Gastroesophageal sphincter (tissue), 4 donors: ENCODE results near the gene HIP1R. TPM values are rescaled to one million over a fixed set of nuclear protein-coding genes. Genes with fewer than 3 reads are reported as not detected.

Source experiments
- ATAC-seq: fragments of 150-250 bp; one replicate; pipeline ENCODE4 v1.9.1; 2016; ENCODE audit warnings: mild to moderate bottlenecking, moderate library complexity
- H3K27ac ChIP-seq, 4 donors: fragments of 200-600 bp; sonication (generic) in 3 of 4; 1 replicate in 3 of 4; 2 replicates in 1 of 4; pipeline ENCODE4 v1.5.1; 2016 to 2019
- H3K27me3 ChIP-seq: fragments of 200-600 bp; sonication (generic); one replicate; pipeline ENCODE4 v1.5.1; 2019
- H3K36me3 ChIP-seq, 2 donors: fragments of 200-600 bp; sonication (generic); one replicate each; pipeline ENCODE4 v1.5.1; 2019; ENCODE audit warnings: control low read depth in 1 of 2
- H3K4me1 ChIP-seq, 3 donors: fragments of 200-600 bp; sonication (generic); 1 replicate in 2 of 3; 2 replicates in 1 of 3; pipeline ENCODE4 v1.5.1; 2016 to 2019; ENCODE audit warnings: control low read depth in 2 of 3
- H3K4me3 ChIP-seq, 2 donors: fragments of 200-600 bp; sonication (generic); one replicate each; pipeline ENCODE4 v1.5.1; 2019; ENCODE audit warnings: mild to moderate bottlenecking in 1 of 2, moderate library complexity in 1 of 2
- H3K9me3 ChIP-seq, 3 donors: fragments of 200-600 bp; sonication (generic); one replicate each; pipeline ENCODE4 v1.5.1; 2017 to 2019; ENCODE audit warnings: control low read depth in 2 of 3
- EP300 ChIP-seq: sonication (generic); formaldehyde crosslinking; IDR thresholded peaks from one replicate; pipeline ENCODE4 v1.6.1; 2017; ENCODE audit warnings: antibody characterized with exemption, mild to moderate bottlenecking
- POLR2A ChIP-seq, 2 donors: fragments of 450-650 bp; IDR thresholded peaks; one replicate each; pipeline ENCODE4 v1.6.1; 2017; ENCODE audit warnings: antibody characterized with exemption in 2 of 2, mild to moderate bottlenecking in 2 of 2, moderate library complexity in 1 of 2
- POLR2AphosphoS5 ChIP-seq: sonication (generic); formaldehyde crosslinking; IDR thresholded peaks from one replicate; pipeline ENCODE4 v1.6.1; 2017; ENCODE audit warnings: antibody characterized with exemption
- WGBS, 2 donors: methylation state at CpG; one replicate each; pipeline ENCODE4 v1.1.5; 2018; ENCODE audit warnings: low coverage in 1 of 2; 5-methylcytosine and 5-hydroxymethylcytosine counted together
- total RNA-seq, 4 donors: library from RNA; depleted of rRNA; stranded (reverse); fragments of >200 nt; gene quantifications; one replicate each; pipeline ENCODE4 v1.1.0, GENCODE V29; 2016
- TF ChIP-seq, protein P1 (sequence below), 4 experiments: fragments of 200-600 bp in 2 of 4; fragments of 450-650 bp in 2 of 4; sonication (generic) in 1 of 4; IDR thresholded peaks; one replicate each; pipeline ENCODE4 v1.5.1; 2017 to 2019; ENCODE audit warnings: antibody characterized with exemption in 4 of 4, mild to moderate bottlenecking in 2 of 4, moderate library complexity in 2 of 4

HIP1R gene
- total RNA-seq, 4 donors from 2014 or later: 10.2 to 32.5 (median 23.9) TPM

DNA sequence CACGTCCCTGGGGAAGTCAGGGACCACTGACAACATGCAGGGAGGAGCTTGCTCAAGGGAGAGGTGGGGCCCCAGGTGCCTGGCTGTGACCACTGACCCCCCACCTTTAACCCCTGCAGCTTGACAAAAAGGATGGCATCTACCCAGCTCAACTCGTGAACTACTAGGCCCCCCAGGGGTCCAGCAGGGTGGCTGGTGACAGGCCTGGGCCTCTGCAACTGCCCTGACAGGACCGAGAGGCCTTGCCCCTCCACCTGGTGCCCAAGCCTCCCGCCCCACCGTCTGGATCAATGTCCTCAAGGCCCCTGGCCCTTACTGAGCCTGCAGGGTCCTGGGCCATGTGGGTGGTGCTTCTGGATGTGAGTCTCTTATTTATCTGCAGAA, 26.3 kb downstream of the HIP1R start:
- no peaks in the 10 kb centered on the region for H3K27me3 ChIP-seq
- no CpG with 5 or more reads among the region's 5 CpGs for WGBS, 2 donors
- no peaks in the 10 kb centered on the region for H3K9me3 ChIP-seq
- no peak for ATAC-seq
- H3K4me1 ChIP-seq: peaks cover 0 to 52% (median 24%) of the 10 kb centered on the region in 3 donors
- no peak overlapping the region for H3K4me3 ChIP-seq
- H3K27ac ChIP-seq: peak overlapping the region in 3 of 4 donors; percentile 64 to 73 (median 68)
- no peak for TF ChIP-seq POLR2AphosphoS5
- TF ChIP-seq POLR2A (IDR thresholded peaks at IDR 0.05): no peak
- no peak for TF ChIP-seq EP300
- TF ChIP-seq, protein P1, sequence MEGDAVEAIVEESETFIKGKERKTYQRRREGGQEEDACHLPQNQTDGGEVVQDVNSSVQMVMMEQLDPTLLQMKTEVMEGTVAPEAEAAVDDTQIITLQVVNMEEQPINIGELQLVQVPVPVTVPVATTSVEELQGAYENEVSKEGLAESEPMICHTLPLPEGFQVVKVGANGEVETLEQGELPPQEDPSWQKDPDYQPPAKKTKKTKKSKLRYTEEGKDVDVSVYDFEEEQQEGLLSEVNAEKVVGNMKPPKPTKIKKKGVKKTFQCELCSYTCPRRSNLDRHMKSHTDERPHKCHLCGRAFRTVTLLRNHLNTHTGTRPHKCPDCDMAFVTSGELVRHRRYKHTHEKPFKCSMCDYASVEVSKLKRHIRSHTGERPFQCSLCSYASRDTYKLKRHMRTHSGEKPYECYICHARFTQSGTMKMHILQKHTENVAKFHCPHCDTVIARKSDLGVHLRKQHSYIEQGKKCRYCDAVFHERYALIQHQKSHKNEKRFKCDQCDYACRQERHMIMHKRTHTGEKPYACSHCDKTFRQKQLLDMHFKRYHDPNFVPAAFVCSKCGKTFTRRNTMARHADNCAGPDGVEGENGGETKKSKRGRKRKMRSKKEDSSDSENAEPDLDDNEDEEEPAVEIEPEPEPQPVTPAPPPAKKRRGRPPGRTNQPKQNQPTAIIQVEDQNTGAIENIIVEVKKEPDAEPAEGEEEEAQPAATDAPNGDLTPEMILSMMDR (IDR thresholded peaks at IDR 0.05): no peak
- peaks cover 0 to 58% of the 10 kb centered on the region in 2 donors for H3K36me3 ChIP-seq

DNA sequence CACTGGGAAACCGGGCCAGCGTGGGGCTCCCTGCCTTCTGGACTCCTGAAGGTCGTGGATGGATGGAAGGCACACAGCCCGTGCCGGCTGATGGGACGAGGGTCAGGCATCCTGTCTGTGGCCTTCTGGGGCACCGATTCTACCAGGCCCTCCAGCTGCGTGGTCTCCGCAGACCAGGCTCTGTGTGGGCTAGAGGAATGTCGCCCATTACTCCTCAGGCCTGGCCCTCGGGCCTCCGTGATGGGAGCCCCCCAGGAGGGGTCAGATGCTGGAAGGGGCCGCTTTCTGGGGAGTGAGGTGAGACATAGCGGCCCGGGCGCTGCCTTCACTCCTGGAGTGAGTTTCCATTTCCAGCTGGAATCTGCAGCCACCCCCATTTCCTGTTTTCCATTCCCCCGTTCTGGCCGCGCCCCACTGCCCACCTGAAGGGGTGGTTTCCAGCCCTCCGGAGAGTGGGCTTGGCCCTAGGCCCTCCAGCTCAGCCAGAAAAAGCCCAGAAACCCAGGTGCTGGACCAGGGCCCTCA, 26.9 kb downstream of the HIP1R start:
- 17 to 40% methylated on average over 1 to 5 of the region's 20 CpGs for WGBS, 2 donors
- ATAC-seq: no peak
- Histone ChIP-seq H3K4me3 (no peak overlapping the region), H3K27me3 (no peaks in the 10 kb centered on the region), H3K4me1 (peaks cover 0 to 57% (median 24%) of the 10 kb centered on the region in 3 donors), H3K27ac (peak overlapping the region in 3 of 4 donors; percentile 64 to 73 (median 68)), H3K9me3 (no peaks in the 10 kb centered on the region), H3K36me3 (peaks cover 0 to 58% of the 10 kb centered on the region in 2 donors)
- TF ChIP-seq POLR2A (IDR thresholded peaks at IDR 0.05) (no peak), POLR2AphosphoS5 (no peak), EP300 (no peak)
- TF ChIP-seq, protein P1 (IDR thresholded peaks at IDR 0.05): no peak

DNA sequence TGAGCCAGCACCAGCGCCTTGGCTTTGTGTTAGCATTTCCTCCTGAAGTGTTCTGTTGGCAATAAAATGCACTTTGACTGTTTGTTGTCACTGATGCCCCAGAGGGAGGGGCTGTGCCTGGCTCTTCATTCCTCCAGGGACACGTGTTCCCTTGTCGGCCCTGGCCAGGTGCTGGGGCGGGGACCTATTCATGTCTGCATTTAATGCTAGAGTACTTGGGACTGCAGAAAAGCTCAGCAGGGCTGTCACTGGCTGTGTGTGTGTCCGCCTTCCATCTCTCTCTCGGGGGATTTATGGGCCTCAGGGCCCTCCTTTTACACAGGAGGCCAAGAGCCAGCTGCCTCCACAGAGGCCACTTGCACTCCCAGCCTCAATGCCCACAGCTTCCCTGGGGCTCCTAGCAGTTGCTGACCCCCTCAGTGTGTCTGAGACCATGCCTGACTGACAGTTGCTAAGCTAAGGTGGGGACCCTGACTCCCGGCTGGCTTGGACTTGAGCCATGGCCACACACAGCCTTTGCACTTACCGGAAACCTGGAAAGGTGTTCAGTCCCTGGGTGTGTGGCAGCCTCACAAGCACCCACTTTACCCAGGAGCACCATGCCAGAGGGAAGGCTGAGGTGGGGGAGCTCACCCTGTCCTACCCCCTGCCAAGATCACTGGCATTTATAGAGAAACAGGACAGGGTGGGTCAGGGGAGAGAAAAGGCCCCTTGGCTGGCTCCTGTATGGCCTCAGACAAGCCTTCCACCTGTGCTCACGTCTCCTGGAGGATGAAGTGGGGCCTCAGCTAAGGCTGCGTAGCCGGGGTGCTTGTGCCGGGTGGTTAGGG, 27.8 kb downstream of the HIP1R start:
- H3K36me3 ChIP-seq: peaks cover 0 to 60% of the 10 kb centered on the region in 2 donors
- ATAC-seq: no peak
- H3K27ac ChIP-seq: peak overlapping the region in 3 of 4 donors; percentile 53 to 73 (median 68)
- no peaks in the 10 kb centered on the region for H3K9me3 ChIP-seq
- WGBS, 2 donors: 80% methylated on average over 1 of the region's 12 CpGs; no CpG with 5 or more reads in 1 of the 2 donors
- H3K27me3 ChIP-seq: no peaks in the 10 kb centered on the region
- H3K4me3 ChIP-seq: no peak overlapping the region
- peaks cover 0 to 64% (median 24%) of the 10 kb centered on the region in 3 donors for H3K4me1 ChIP-seq
- no peak for TF ChIP-seq POLR2A (IDR thresholded peaks at IDR 0.05)
- TF ChIP-seq, protein P1 (IDR thresholded peaks at IDR 0.05): no peak

DNA sequence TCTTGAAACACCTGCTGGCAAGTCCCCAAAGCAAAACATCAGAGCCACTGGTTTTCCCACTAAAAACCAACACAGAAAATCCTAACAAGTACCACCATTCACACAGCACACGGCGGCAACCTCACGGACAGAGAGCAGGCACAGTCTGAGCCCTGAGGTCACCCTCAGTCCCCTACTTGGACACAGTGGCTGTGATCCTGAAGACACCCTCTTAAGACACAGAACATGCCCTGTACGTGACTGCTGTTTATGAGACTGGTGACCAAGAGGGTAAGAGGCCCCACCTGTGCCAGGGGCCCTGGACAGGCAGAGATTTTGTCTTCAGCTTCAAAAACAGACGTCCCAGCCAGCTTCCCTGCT, 29.6 kb downstream of the HIP1R start:
- no peak overlapping the region for H3K4me3 ChIP-seq
- peaks cover 0 to 65% of the 10 kb centered on the region in 2 donors for H3K36me3 ChIP-seq
- H3K27me3 ChIP-seq: no peaks in the 10 kb centered on the region
- H3K27ac ChIP-seq: peak overlapping the region in 3 of 4 donors; percentile 48 to 70 (median 61)
- no peak for TF ChIP-seq POLR2A (IDR thresholded peaks at IDR 0.05)
- no peak for TF ChIP-seq EP300
- no peak for TF ChIP-seq POLR2AphosphoS5
- TF ChIP-seq, protein P1 (IDR thresholded peaks at IDR 0.05): no peak
- WGBS, 2 donors: 61% methylated on average over 2 of the region's 5 CpGs; no CpG with 5 or more reads in 1 of the 2 donors
- H3K4me1 ChIP-seq: peaks cover 0 to 80% (median 24%) of the 10 kb centered on the region in 3 donors
- H3K9me3 ChIP-seq: no peaks in the 10 kb centered on the region
- no peak for ATAC-seq
